ENCODE measurements around the gene LAMC3. TPM values are rescaled to one million over a fixed set of nuclear protein-coding genes. Genes with fewer than 3 reads are reported as not detected.

The LAMC3 gene
- polyA plus RNA-seq, 1 of the 3 experiments (the other 2 are of a cell fraction) = 0.07 TPM

DNA sequence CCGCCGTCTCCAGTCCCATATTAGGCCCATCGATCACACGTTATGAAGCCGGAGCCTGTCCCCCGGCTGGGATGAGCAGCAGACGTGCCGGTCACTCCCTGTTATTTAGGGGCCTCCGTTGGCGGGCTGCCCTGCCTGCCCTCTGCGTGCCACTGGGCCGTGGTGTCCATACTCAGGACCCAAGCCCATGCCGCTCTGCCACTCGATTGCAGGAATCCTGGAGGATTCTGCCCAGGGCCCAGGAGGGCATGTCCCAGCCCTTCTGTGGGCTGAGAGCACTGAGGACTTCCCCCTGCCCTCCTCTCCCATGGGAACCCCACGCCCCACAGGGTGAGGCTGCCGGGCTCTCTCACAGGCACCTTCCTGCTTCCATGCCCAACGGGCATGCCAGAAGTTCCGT lies 19.6 kb upstream of the LAMC3 start (continued):
- TF ChIP-seq, protein P1, sequence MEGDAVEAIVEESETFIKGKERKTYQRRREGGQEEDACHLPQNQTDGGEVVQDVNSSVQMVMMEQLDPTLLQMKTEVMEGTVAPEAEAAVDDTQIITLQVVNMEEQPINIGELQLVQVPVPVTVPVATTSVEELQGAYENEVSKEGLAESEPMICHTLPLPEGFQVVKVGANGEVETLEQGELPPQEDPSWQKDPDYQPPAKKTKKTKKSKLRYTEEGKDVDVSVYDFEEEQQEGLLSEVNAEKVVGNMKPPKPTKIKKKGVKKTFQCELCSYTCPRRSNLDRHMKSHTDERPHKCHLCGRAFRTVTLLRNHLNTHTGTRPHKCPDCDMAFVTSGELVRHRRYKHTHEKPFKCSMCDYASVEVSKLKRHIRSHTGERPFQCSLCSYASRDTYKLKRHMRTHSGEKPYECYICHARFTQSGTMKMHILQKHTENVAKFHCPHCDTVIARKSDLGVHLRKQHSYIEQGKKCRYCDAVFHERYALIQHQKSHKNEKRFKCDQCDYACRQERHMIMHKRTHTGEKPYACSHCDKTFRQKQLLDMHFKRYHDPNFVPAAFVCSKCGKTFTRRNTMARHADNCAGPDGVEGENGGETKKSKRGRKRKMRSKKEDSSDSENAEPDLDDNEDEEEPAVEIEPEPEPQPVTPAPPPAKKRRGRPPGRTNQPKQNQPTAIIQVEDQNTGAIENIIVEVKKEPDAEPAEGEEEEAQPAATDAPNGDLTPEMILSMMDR (IDR thresholded peaks at IDR 0.05) = no peak

DNA sequence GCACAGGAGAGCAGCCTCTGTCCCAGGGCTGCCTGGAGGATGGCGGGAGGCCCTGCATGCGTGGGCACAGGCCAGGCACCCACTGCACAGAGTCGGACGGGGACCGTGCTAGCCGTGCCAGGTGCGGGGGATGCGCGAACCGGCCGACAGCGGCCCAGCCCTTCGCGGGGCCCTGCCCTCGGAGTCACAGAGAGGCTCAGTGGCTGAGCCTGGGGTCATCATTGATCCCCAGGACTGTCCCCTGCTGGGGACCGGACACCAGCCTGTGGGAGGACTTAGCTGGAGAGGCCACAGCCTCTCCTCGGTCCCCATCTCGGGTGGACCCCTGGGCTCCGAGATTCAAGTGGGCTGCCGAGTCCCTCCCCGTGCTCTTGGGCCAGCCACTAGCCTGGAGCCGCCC lies 19.1 kb upstream of the LAMC3 start:
- no peaks in the 10 kb centered on the region for H3K9me2 ChIP-seq
- H3K27me3 ChIP-seq (ENCODE audit: insufficient read depth) = 0 out of 2 replicates have a peak, but pooled peaks cover 1% of the 10 kb centered on the region
- TF ChIP-seq POLR2AphosphoS5 (IDR thresholded peaks at IDR 0.05; ENCODE audit: low read depth, low read length) = no peak
- TF ChIP-seq SMC3 (IDR thresholded peaks at IDR 0.05; ENCODE audit: low read depth, low read length) = no peak
- TF ChIP-seq RXRA (IDR thresholded peaks at IDR 0.05; ENCODE audit: borderline replicate concordance, low read depth) = no peak
- TF ChIP-seq, protein P2, sequence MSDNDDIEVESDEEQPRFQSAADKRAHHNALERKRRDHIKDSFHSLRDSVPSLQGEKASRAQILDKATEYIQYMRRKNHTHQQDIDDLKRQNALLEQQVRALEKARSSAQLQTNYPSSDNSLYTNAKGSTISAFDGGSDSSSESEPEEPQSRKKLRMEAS (IDR thresholded peaks at IDR 0.05; ENCODE audit: low read depth) = no peak
- no peak overlapping the region for H3K27ac ChIP-seq (ENCODE audit: low read depth in 2 of 2, low read length in 1 of 2)
- no peak overlapping the region for H3K9ac ChIP-seq
- H3K4me3 ChIP-seq (ENCODE audit: low read depth in 2 of 2, low read length in 1 of 2) = no peak overlapping the region
- H4K20me1 ChIP-seq (ENCODE audit: insufficient read depth) = no peaks in the 10 kb centered on the region
- no peak overlapping the region for H2AFZ ChIP-seq (ENCODE audit: low read depth)
- no peaks in the 10 kb centered on the region for H3K9me3 ChIP-seq
- H3K4me1 ChIP-seq (ENCODE audit: control insufficient read depth in 1 of 2, insufficient read depth in 2 of 2, low read depth in 1 of 2, low read length in 1 of 2) = no peaks in the 10 kb centered on the region
- WGBS (ENCODE audit: low lambda C conversion rate) = 89% methylated on average over 7 of the region's 22 CpGs
- no peaks in the 10 kb centered on the region for H3F3A ChIP-seq (replicated peaks; ENCODE audit: insufficient read depth)
- no peaks in the 10 kb centered on the region for H3K79me2 ChIP-seq (ENCODE audit: insufficient read depth)
- ChIA-PET POLR2A (no interaction called here), CTCF (interaction anchor here (0.6 kb wide), 1 partner anchor 77 kb away, joined by 3 read pairs; no protein-coding TSS in a partner anchor)
- H3K36me3 ChIP-seq (replicated peaks in 1 of 2; ENCODE audit: control insufficient read depth in 1 of 2, insufficient read depth in 2 of 2, low read length in 1 of 2) = no peaks in the 10 kb centered on the region
- DNase-seq = peak; percentile 28
- H3K4me2 ChIP-seq = no peak overlapping the region

DNA sequence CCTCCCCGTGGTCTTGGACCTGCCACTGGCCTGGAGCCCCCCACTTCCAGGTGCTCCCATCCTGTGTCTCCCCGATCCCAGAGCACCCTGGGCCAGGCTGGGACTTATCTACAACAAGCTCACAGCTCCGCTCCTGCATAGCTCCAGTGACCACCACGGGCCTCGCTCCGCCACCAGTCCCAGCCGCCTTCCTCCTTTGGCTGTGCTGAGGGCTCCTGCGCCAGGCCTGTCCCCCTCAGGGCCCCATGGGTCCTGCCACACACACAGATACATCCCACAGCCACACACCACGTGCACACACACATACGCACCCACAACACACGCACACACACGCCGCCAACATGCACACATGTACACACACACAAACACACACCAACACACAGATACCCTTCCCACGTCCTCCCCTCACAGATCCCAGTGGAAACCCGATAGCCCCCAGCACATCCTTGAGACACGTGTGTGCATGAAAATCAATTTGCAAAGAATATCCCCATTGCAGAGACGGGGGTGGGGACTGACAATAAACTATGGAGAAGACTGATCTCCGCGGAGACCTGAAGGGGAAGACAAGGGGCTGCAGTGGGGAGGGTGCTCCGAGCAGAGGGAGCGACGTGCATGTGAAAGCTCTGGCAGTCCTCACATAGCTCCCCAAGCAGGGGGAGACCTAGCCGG lies 18.5 kb upstream of the LAMC3 start:
- TF ChIP-seq, protein P3, sequence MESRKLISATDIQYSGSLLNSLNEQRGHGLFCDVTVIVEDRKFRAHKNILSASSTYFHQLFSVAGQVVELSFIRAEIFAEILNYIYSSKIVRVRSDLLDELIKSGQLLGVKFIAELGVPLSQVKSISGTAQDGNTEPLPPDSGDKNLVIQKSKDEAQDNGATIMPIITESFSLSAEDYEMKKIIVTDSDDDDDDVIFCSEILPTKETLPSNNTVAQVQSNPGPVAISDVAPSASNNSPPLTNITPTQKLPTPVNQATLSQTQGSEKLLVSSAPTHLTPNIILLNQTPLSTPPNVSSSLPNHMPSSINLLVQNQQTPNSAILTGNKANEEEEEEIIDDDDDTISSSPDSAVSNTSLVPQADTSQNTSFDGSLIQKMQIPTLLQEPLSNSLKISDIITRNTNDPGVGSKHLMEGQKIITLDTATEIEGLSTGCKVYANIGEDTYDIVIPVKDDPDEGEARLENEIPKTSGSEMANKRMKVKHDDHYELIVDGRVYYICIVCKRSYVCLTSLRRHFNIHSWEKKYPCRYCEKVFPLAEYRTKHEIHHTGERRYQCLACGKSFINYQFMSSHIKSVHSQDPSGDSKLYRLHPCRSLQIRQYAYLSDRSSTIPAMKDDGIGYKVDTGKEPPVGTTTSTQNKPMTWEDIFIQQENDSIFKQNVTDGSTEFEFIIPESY (IDR thresholded peaks at IDR 0.05; ENCODE audit: borderline replicate concordance, low read depth) = no peak
- TF ChIP-seq FOSL2 (IDR thresholded peaks at IDR 0.05; ENCODE audit: borderline replicate concordance, low read depth) = no peak
- no peak overlapping the region for H3K27ac ChIP-seq (ENCODE audit: low read depth in 2 of 2, low read length in 1 of 2)
- H3K27me3 ChIP-seq (ENCODE audit: insufficient read depth) = no peaks in the 10 kb centered on the region
- 75% methylated on average over 20 of the region's 23 CpGs for WGBS (ENCODE audit: low lambda C conversion rate)
- H3F3A ChIP-seq (replicated peaks; ENCODE audit: insufficient read depth) = no peaks in the 10 kb centered on the region
- H4K20me1 ChIP-seq (ENCODE audit: insufficient read depth) = no peaks in the 10 kb centered on the region
- peak; percentile 32 for DNase-seq
- H3K9me2 ChIP-seq = no peaks in the 10 kb centered on the region
- no peak overlapping the region for H2AFZ ChIP-seq (ENCODE audit: low read depth)
- no peaks in the 10 kb centered on the region for H3K9me3 ChIP-seq
- H3K4me1 ChIP-seq (ENCODE audit: control insufficient read depth in 1 of 2, insufficient read depth in 2 of 2, low read depth in 1 of 2, low read length in 1 of 2) = peaks cover 0 to 3% of the 10 kb centered on the region in 2 experiments; a peak in 1 of 4 replicates
- no peaks in the 10 kb centered on the region for H3K79me2 ChIP-seq (ENCODE audit: insufficient read depth)
- H3K4me2 ChIP-seq = no peak overlapping the region
- ChIA-PET CTCF (interaction anchor here (0.6 to 1.1 kb wide), 2 partner anchors 77 to 126 kb away, joined by 3 read pairs; no protein-coding TSS in a partner anchor), POLR2A (no interaction called here)
- no peak overlapping the region for H3K4me3 ChIP-seq (ENCODE audit: low read depth in 2 of 2, low read length in 1 of 2)
- H3K36me3 ChIP-seq (replicated peaks in 1 of 2; ENCODE audit: control insufficient read depth in 1 of 2, insufficient read depth in 2 of 2, low read length in 1 of 2) = no peaks in the 10 kb centered on the region
- H3K9ac ChIP-seq = no peak overlapping the region

Data from SK-N-SH (cell line).